Endothelial cell (in vitro differentiated cells): ENCODE results near the gene MMP14. TPM values are rescaled to one million over a fixed set of nuclear protein-coding genes. Genes with fewer than 3 reads are reported as not detected.
A peak's percentile ranks its signal among the peaks of the same experiment; 100 is the strongest.

Experiments
- DNase-seq: peaks from one replicate; pipeline ENCODE4 v3.0.0; 2021; ENCODE audit warnings: low spot score
- H3K27ac Mint-ChIP-seq: one replicate; pipeline ENCODE4 v1.8.0; 2021; ENCODE audit warnings: mixed read lengths, inconsistent platforms; ENCODE audit not compliant: unreplicated experiment
- H3K27me3 Mint-ChIP-seq: one replicate; pipeline ENCODE4 v1.8.0; 2021; ENCODE audit warnings: mild to moderate bottlenecking, moderate library complexity, mixed read lengths, inconsistent platforms; ENCODE audit not compliant: unreplicated experiment
- H3K36me3 Mint-ChIP-seq: one replicate; pipeline ENCODE4 v1.8.0; 2021; ENCODE audit warnings: mild to moderate bottlenecking, low read depth, mixed read lengths, inconsistent platforms; ENCODE audit not compliant: unreplicated experiment
- H3K4me1 Mint-ChIP-seq: one replicate; pipeline ENCODE4 v1.8.0; 2021; ENCODE audit warnings: mild to moderate bottlenecking, mixed read lengths, inconsistent platforms; ENCODE audit not compliant: unreplicated experiment
- H3K4me3 Mint-ChIP-seq: one replicate; pipeline ENCODE4 v1.8.0; 2021; ENCODE audit warnings: mild to moderate bottlenecking, mixed read lengths, inconsistent platforms; ENCODE audit not compliant: unreplicated experiment
- H3K9me3 Mint-ChIP-seq: one replicate; pipeline ENCODE4 v1.8.0; 2021; ENCODE audit warnings: mixed read lengths, inconsistent platforms; ENCODE audit not compliant: unreplicated experiment
- CTCF ChIP-seq: fragments of 200-600 bp; sonication (generic); IDR thresholded peaks from one replicate; pipeline ENCODE4 v1.5.0; 2021; ENCODE audit warnings: antibody characterized with exemption; ENCODE audit not compliant: unreplicated experiment
- total RNA-seq: library from RNA; stranded (reverse); fragmentation: NEBNext Ultra II Directional; extraction: Animal tissue kit (Norgen Biotek cat#: 25700); gene quantifications from one replicate; pipeline ENCODE4 v1.2.1, GENCODE V29; 2021; ENCODE audit not compliant: unreplicated experiment

MMP14 gene
- total RNA-seq, 1 donor from 2014 or later, result 819 TPM

DNA sequence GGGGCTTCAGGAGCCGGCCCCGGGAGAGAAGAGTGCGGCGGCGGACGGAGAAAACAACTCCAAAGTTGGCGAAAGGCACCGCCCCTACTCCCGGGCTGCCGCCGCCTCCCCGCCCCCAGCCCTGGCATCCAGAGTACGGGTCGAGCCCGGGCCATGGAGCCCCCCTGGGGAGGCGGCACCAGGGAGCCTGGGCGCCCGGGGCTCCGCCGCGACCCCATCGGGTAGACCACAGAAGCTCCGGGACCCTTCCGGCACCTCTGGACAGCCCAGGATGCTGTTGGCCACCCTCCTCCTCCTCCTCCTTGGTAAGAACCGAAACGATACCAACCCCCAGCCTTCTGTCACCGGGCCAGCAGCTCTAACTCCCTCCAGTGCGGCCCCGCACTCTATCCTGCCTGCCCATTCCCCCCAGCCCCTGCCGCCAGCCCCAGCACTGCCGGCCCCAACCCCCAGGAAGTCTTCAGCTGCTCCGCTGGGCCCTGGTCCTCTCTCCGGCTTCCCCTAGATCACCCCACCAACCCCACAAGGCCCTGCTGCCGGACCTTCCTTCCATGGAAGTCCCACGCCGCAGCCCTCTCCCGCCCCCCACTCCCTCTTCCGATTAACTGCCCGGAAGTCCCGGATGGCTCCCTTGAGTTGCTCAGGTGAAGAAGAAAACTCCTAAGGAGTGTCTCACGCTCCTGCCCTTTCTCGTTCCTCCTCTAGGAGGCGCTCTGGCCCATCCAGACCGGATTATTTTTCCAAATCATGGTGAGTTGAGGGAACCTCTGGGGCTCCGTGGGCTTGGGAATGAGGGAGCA, 35.8 kb downstream of the MMP14 start:
- peak; percentile 86 for TF ChIP-seq CTCF
- H3K27me3 Mint-ChIP-seq, result peaks cover 7% of the 10 kb centered on the region
- DNase-seq, result peak; percentile 83
- peak overlapping the region; percentile 90 for H3K27ac Mint-ChIP-seq
- peaks cover 13% of the 10 kb centered on the region for H3K4me1 Mint-ChIP-seq
- H3K9me3 Mint-ChIP-seq, result no peaks in the 10 kb centered on the region
- peaks cover 17% of the 10 kb centered on the region for H3K36me3 Mint-ChIP-seq
- H3K4me3 Mint-ChIP-seq, result peak overlapping the region; percentile 96

GRCh38 chr14:22872833-22873520, 36.6 kb downstream of the MMP14 start:
- Mint-ChIP-seq H3K27ac (peak overlapping the region; percentile 90), H3K4me1 (peaks cover 13% of the 10 kb centered on the region), H3K27me3 (peaks cover 7% of the 10 kb centered on the region), H3K9me3 (no peaks in the 10 kb centered on the region), H3K4me3 (peak overlapping the region; percentile 96), H3K36me3 (peaks cover 23% of the 10 kb centered on the region)
- no peak for DNase-seq
- no peak for TF ChIP-seq CTCF

DNA sequence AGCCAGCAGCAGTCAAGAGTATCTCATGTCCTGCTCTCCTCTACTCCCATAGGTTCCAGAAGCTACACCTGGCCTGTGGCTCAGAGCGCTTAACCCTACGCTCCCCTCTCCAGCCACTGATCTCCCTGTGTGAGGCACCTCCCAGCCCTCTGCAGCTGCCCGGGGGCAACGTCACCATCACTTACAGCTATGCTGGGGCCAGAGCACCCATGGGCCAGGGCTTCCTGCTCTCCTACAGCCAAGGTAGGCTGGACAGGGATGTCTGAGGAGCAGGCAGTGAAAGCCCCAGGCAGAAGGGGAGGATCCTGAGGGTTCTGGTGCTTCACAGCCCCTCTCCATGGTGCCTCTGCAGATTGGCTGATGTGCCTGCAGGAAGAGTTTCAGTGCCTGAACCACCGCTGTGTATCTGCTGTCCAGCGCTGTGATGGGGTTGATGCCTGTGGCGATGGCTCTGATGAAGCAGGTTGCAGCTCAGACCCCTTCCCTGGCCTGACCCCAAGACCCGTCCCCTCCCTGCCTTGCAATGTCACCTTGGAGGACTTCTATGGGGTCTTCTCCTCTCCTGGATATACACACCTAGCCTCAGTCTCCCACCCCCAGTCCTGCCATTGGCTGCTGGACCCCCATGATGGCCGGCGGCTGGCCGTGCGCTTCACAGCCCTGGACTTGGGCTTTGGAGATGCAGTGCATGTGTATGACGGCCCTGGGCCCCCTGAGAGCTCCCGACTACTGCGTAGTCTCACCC, 38.8 kb downstream of the MMP14 start:
- DNase-seq, result no peak
- Mint-ChIP-seq H3K4me1 (peaks cover 13% of the 10 kb centered on the region), H3K9me3 (no peaks in the 10 kb centered on the region), H3K36me3 (peaks cover 42% of the 10 kb centered on the region), H3K27ac (no peak overlapping the region), H3K27me3 (peaks cover 6% of the 10 kb centered on the region), H3K4me3 (no peak overlapping the region)
- no peak for TF ChIP-seq CTCF

- no peak for DNase-seq
- Mint-ChIP-seq H3K27me3 (peaks cover 6% of the 10 kb centered on the region), H3K9me3 (no peaks in the 10 kb centered on the region), H3K4me3 (peak overlapping the region; percentile 81), H3K4me1 (peaks cover 12% of the 10 kb centered on the region), H3K27ac (no peak overlapping the region), H3K36me3 (peaks cover 42% of the 10 kb centered on the region)
- no peak for TF ChIP-seq CTCF
Observed at GRCh38 chr14:22875748-22876319, 39.4 kb downstream of the MMP14 start.
